ENCODE measurements around the gene SRSF7.
A peak's percentile ranks its signal among the peaks of the same experiment; 100 is the strongest.
"Not testable (repeated sequence)": the region's sequence is repeated elsewhere in the genome, so short reads cannot be mapped to it uniquely, and the experiment has no call there.

SRSF7 gene

DNA sequence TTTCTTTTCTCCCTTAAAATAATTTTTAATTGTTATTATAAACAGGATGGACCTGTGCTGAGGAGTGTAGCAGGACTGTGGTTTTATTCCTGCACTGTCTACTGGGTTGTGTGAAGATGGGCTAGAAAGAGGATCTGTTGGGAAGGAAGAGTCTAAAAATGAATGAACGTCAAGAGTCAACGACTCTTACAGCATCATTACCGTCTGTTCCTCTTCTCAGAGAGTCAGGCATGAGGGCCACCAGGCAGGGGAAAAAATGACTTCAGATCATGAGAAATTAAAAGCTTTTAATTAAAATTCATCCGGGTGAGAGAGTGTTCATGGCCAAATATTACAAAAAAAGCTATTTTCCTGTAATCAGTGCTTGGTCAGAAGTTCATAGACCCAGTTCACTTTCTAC is 32.6 kb downstream of the SRSF7 start:
- Mint-ChIP-seq H3K27me3 (ENCODE audit: low read depth) (peaks cover 3% of the 10 kb centered on the region), H3K4me1 (peaks cover 33% of the 10 kb centered on the region), H3K36me3 (ENCODE audit: low read depth) (peaks cover 34% of the 10 kb centered on the region), H3K27ac (peak overlapping the region in 1 of 3 experiments; percentile 42), H3K4me3 (no peak overlapping the region), H3K9me3 (no peaks in the 10 kb centered on the region)
- TF ChIP-seq, protein P1, sequence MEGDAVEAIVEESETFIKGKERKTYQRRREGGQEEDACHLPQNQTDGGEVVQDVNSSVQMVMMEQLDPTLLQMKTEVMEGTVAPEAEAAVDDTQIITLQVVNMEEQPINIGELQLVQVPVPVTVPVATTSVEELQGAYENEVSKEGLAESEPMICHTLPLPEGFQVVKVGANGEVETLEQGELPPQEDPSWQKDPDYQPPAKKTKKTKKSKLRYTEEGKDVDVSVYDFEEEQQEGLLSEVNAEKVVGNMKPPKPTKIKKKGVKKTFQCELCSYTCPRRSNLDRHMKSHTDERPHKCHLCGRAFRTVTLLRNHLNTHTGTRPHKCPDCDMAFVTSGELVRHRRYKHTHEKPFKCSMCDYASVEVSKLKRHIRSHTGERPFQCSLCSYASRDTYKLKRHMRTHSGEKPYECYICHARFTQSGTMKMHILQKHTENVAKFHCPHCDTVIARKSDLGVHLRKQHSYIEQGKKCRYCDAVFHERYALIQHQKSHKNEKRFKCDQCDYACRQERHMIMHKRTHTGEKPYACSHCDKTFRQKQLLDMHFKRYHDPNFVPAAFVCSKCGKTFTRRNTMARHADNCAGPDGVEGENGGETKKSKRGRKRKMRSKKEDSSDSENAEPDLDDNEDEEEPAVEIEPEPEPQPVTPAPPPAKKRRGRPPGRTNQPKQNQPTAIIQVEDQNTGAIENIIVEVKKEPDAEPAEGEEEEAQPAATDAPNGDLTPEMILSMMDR (IDR thresholded peaks at IDR 0.05; ENCODE audit: unreplicated experiment in 3 of 3), result no peak

DNA sequence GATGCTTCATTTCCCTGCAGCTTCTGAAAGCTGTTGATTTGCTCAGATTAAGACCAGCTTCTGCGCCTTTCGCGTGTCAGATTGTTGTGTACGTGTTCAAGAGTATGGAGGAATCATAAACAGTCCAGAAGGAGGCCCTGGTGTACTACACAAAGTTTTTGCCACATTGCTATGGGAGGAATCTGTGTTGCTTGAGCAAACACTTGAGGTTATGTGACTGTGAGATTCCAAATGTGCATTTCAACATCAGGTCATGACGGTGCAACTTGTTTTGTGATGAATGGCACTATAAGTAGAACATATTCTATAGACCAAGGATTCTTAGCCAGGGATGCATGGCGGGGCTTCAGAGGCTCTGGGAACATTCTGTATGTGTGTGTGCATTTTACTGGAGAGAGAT is 35.0 kb downstream of the SRSF7 start:
- TF ChIP-seq, protein P1 (IDR thresholded peaks at IDR 0.05; ENCODE audit: unreplicated experiment in 3 of 3), result no peak
- Mint-ChIP-seq H3K36me3 (ENCODE audit: low read depth) (peaks cover 45% of the 10 kb centered on the region), H3K27ac (peak overlapping the region in 2 of 3 experiments; percentile 59 to 87), H3K4me3 (no peak overlapping the region), H3K4me1 (peaks cover 18% of the 10 kb centered on the region), H3K9me3 (peaks cover 3% of the 10 kb centered on the region), H3K27me3 (ENCODE audit: low read depth) (no peaks in the 10 kb centered on the region)

DNA sequence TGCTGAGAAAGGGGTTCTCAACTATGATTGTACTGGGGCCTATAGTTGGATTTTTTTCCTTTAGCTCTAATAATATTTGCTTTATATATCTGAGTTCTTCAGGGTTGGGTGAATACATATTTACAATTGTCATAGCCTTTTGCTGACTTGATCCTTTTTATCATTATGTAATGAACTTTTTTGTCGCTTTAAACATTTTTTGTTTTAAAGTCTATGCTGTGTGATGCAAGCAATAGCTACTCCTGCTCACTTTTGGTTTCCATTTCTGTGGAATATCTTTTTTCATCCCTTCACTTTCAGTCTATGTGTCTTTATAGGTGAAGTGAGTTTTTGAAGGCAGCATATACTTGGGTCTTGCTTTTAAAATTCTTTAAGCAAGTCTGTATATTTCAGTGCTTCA is 36.2 kb downstream of the SRSF7 start:
- not testable (repeated sequence) for H3K4me1 Mint-ChIP-seq; H3K4me3 Mint-ChIP-seq; H3K9me3 Mint-ChIP-seq; H3K27me3 Mint-ChIP-seq (ENCODE audit: low read depth)
- Mint-ChIP-seq H3K27ac (peak overlapping the region in 1 of 3 experiments; percentile 41), H3K36me3 (ENCODE audit: low read depth) (peaks cover 36% of the 10 kb centered on the region)

DNA sequence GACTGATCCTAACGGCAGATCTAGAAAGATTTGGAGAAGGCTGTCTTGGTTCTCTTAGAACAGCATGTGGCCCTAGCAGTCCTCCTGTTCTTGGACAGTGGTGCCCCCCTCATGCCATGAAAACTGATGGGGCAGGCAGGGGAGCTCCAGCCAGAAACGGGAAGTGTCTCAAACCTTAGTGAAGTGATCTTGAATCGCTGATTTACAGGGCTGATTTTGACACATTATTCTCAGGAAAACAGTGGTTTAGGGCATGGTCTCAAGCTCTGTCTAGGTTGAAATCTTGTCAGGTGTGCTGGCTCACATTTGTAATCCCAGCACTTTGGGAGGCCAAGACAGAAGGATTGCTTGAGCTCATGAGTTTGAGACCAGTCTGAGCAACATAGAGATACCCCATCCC is 37.8 kb downstream of the SRSF7 start:
- Mint-ChIP-seq H3K27me3 (ENCODE audit: low read depth) (no peaks in the 10 kb centered on the region), H3K4me3 (no peak overlapping the region), H3K36me3 (ENCODE audit: low read depth) (peaks cover 32% of the 10 kb centered on the region), H3K27ac (no peak overlapping the region), H3K9me3 (peaks cover 3% of the 10 kb centered on the region), H3K4me1 (peaks cover 7% of the 10 kb centered on the region)
- TF ChIP-seq, protein P1 (IDR thresholded peaks at IDR 0.05; ENCODE audit: unreplicated experiment in 3 of 3), result no peak

DNA sequence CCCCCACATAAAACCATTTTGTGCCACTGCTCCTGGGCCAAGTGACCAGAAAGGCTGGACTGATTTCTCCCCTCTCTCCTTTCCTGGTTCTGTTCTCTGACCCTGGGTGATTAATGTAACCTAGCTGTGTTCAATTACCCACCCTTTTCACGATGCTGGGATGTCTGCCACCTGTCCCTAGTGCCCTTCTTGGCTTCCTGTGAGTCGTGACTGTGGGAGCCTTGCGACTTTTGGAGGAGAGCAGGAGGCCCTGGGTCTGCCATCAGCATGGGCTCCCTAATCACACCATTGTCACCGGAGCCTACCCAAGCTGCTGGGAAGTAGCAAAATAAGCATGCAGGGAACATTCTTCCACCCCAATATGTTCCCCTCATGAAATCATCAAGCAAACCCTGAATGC is 38.3 kb downstream of the SRSF7 start:
- H3K4me1 Mint-ChIP-seq, result peaks cover 7% of the 10 kb centered on the region
- H3K36me3 Mint-ChIP-seq (ENCODE audit: low read depth), result peaks cover 32% of the 10 kb centered on the region
- TF ChIP-seq, protein P1 (IDR thresholded peaks at IDR 0.05; ENCODE audit: unreplicated experiment in 3 of 3), result no peak
- H3K27me3 Mint-ChIP-seq (ENCODE audit: low read depth), result no peaks in the 10 kb centered on the region
- no peak overlapping the region for H3K27ac Mint-ChIP-seq
- H3K9me3 Mint-ChIP-seq, result peaks cover 3% of the 10 kb centered on the region
- H3K4me3 Mint-ChIP-seq, result no peak overlapping the region

DNA sequence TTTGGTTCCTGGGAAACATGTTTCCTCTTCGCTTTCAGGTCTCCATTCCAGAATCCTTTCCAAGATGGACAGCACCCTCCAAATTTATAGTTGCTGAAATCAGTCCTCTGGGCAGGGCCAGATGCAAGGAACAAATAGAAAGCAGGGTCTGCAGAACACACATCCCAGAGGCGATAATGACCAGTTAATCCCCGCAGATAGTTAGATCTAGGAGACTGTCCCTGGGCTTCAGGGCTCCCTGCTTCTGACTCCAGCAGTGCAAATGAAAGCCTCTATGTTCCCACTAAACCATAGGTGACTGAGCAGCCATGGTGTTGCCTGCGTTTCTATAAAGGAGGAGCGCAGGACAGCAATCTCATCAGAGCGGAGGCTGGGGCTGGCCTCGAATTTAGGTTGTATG is 38.7 kb downstream of the SRSF7 start:
- TF ChIP-seq, protein P1 (IDR thresholded peaks at IDR 0.05; ENCODE audit: unreplicated experiment in 3 of 3), result no peak
- Mint-ChIP-seq H3K9me3 (peaks cover 3% of the 10 kb centered on the region), H3K27me3 (ENCODE audit: low read depth) (no peaks in the 10 kb centered on the region), H3K36me3 (ENCODE audit: low read depth) (peaks cover 32% of the 10 kb centered on the region), H3K27ac (no peak overlapping the region), H3K4me1 (peaks cover 7% of the 10 kb centered on the region), H3K4me3 (no peak overlapping the region)

Data from nephron (organoid).